Measurements from ENCODE around the gene RAD1. TPM values are rescaled to one million over a fixed set of nuclear protein-coding genes. Genes with fewer than 3 reads are reported as not detected.

Gene RAD1, protein sequence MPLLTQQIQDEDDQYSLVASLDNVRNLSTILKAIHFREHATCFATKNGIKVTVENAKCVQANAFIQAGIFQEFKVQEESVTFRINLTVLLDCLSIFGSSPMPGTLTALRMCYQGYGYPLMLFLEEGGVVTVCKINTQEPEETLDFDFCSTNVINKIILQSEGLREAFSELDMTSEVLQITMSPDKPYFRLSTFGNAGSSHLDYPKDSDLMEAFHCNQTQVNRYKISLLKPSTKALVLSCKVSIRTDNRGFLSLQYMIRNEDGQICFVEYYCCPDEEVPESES
- 18.1 TPM for total RNA-seq
- 10 to 100 TPM; 18.2 to 29.6 (median 20.0) TPM for polyA plus RNA-seq

DNA sequence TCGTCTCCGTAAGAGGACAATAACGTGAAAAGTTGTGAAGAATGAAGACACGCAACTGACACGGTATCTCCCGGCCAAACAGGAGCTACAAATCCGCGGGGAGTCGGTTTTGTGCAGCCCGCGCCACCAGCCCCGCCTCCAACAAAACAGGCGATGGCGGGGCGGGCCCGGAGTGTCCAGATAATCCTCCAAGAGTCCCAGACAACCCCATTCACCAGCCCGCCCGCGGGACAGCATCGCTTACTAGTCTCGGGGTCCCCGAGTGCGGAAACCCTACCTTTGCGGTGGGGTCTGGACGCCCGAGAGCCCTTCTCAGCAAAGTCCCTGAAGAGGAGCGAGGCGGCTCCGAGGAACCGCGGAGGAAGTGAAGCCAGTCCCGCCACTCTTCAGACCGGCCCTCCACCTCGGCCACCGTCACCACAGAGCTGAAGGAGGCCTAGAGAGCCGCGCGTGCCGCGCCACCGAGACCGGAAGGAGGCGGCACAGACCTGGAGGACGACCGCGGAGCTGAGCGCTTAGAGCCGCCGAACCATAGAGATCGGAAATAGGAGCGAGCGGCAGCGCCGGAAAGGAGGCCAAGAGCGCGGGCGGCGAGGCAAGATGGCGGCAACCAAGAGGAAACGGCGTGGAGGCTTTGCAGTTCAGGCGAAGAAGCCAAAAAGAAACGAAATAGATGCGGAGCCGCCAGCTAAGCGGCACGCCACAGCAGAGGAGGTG is at the start of gene RAD1, which contains the start of gene BRIX1:
Gene RAD1 (minus strand): TSS at position 366 of the 717 bp plus-strand sequence. CDS start 612 bp downstream, outside the sequence.
Gene BRIX1 (plus strand): TSS at position 573 of the 717 bp plus-strand sequence. CDS start 28 bp downstream, at position 601.
- DNase-seq (peak; percentile 90 to 99 (median 93)), ATAC-seq (ENCODE audit: low read depth in 2 of 2) (peak; percentile 99)
- H3K4me1 ChIP-seq (ENCODE audit: control insufficient read depth, insufficient read depth, low read length, poor library complexity, severe bottlenecking) = peaks cover 24% of the 10 kb centered on the region
- Mint-ChIP-seq H3K4me1 (peaks cover 6 to 40% (median 19%) of the 10 kb centered on the region in 4 donors), H3K4me3 (peak within 1 kb of the TSS in 1 of 4 donors; percentile 69), H3K36me3 (peaks cover 16% of the 10 kb centered on the region), H3K27ac (peak within 1 kb of the TSS in 1 of 3 donors; percentile 79), H3K27me3 (no peaks in the 10 kb centered on the region), H3K9me3 (no peaks in the 10 kb centered on the region)
- peaks cover 26% of the 10 kb centered on the region for H3K36me3 ChIP-seq (ENCODE audit: control insufficient read depth, insufficient read depth, low read length)
- peak within 1 kb of the TSS; percentile 96 for H3K4me3 ChIP-seq (ENCODE audit: low read depth, low read length)
- no peaks in the 10 kb centered on the region for H3K27me3 ChIP-seq (ENCODE audit: control insufficient read depth, insufficient read depth, low read length)
- no peaks in the 10 kb centered on the region for H3K9me3 ChIP-seq (ENCODE audit: control insufficient read depth in 2 of 2, low read length in 2 of 2)
- H3K27ac ChIP-seq (ENCODE audit: insufficient read depth, low read length, poor library complexity, severe bottlenecking) = peak within 1 kb of the TSS; percentile 89

DNA sequence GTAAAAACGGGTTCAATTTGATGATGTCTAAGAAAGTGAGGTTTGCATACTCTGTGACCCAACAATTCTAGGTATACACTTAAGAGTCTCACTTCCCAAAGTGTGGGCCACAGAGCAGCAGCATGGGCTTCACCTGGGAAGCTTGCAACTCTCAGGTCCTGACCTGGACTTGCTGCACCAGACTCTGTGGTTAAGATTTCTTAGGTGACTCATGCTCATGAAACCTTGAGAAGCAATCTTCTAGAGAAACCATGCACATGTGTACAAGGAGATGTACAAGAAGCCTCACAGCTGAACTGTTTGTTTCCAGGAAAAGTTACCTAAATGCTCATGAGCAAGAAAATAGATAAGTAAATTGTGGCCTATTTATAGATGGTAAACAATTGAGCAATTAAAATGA is 44.0 kb upstream of the RAD1 start:
- H3K27ac Mint-ChIP-seq = peak overlapping the region in 2 of 3 donors; percentile 3 to 24
- ATAC-seq (ENCODE audit: low read depth in 2 of 2) (peak in 1 of 2 donors; percentile 31), DNase-seq (peak in 1 of 3 donors; percentile 23)
- peaks cover 13% of the 10 kb centered on the region for H3K36me3 Mint-ChIP-seq
- H3K4me1 ChIP-seq (ENCODE audit: control insufficient read depth, insufficient read depth, low read length, poor library complexity, severe bottlenecking) = no peaks in the 10 kb centered on the region
- H3K27me3 Mint-ChIP-seq = no peaks in the 10 kb centered on the region
- no peak overlapping the region for H3K4me3 Mint-ChIP-seq
- H3K9me3 Mint-ChIP-seq = no peaks in the 10 kb centered on the region
- peaks cover 0 to 8% (median 4%) of the 10 kb centered on the region in 4 donors for H3K4me1 Mint-ChIP-seq
- no peak overlapping the region for H3K27ac ChIP-seq (ENCODE audit: insufficient read depth, low read length, poor library complexity, severe bottlenecking)
- no peak overlapping the region for H3K4me3 ChIP-seq (ENCODE audit: low read depth, low read length)
- no peaks in the 10 kb centered on the region for H3K27me3 ChIP-seq (ENCODE audit: control insufficient read depth, insufficient read depth, low read length)
- no peaks in the 10 kb centered on the region for H3K9me3 ChIP-seq (ENCODE audit: control insufficient read depth in 2 of 2, low read length in 2 of 2)
- H3K36me3 ChIP-seq (ENCODE audit: control insufficient read depth, insufficient read depth, low read length) = peaks cover 13% of the 10 kb centered on the region

DNA sequence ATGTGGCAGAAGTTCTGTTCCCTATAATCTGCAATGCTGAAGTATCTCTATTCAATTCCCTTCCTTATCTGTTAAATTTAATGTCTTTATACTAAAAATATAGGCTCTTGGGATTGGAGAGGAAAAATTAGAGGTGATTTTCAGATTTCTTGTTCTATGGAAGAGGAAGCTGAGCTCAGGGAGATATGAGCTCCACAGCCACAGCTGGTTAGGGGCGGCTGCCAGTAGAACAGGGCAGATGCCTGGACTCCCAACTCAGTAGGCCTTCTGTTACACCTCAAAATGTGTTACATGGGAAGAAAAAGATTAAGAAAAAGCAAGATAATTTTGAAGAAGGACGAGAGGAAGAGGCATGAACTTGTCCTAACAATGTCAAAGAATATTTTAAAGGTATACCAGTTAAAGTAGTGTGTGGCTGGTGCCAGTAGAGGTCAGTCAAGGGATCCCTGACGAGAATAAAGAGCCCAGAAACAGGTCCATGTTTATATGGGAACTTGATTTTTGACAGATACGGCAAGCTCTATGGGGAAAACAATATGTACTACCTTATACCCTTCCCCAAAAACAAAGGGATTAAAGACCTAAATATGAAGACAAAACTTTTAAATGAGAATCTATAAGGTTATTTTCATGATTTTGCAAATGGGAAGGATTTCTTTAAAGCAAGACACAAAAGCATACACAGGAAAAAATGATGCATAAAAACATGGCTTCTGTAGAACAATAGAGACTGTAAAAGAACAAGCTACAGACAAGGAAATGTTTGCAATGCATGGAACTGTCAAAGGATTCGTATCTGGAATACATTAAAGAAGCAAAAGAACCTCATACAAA is 42.8 kb upstream of the RAD1 start:
- no peak overlapping the region for H3K4me3 ChIP-seq (ENCODE audit: low read depth, low read length)
- Mint-ChIP-seq H3K27me3 (no peaks in the 10 kb centered on the region), H3K27ac (no peak overlapping the region), H3K4me1 (peaks cover 0 to 6% (median 3%) of the 10 kb centered on the region in 4 donors), H3K36me3 (peaks cover 14% of the 10 kb centered on the region), H3K9me3 (no peaks in the 10 kb centered on the region), H3K4me3 (no peak overlapping the region)
- H3K27ac ChIP-seq (ENCODE audit: insufficient read depth, low read length, poor library complexity, severe bottlenecking) = no peak overlapping the region
- ATAC-seq (ENCODE audit: low read depth in 2 of 2) (no peak), DNase-seq (peak in 2 of 3 donors; percentile 6 to 20)
- H3K27me3 ChIP-seq (ENCODE audit: control insufficient read depth, insufficient read depth, low read length) = no peaks in the 10 kb centered on the region
- no peaks in the 10 kb centered on the region for H3K4me1 ChIP-seq (ENCODE audit: control insufficient read depth, insufficient read depth, low read length, poor library complexity, severe bottlenecking)
- peaks cover 19% of the 10 kb centered on the region for H3K36me3 ChIP-seq (ENCODE audit: control insufficient read depth, insufficient read depth, low read length)
- H3K9me3 ChIP-seq (ENCODE audit: control insufficient read depth in 2 of 2, low read length in 2 of 2) = no peaks in the 10 kb centered on the region

DNA sequence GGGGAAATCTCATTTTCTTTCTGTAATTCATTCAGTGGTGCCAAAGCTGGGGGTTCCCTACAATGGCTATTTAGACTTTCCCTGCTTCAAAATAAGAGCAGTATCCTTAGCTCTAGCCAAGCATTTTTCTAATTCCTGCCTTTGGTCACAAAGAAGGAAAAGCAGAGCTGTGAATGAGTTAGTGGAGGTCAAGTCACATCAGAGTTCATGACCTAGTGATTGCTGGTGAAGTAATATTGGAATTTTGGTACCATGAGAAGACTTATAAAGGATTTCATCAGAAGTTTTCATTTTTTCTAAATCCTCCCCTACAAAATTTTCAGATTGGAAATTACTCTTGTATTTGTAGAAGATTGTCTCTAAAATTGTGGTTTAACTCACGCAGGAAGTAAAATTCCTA is 42.0 kb upstream of the RAD1 start:
- no peak for DNase-seq
- peaks cover 23% of the 10 kb centered on the region for H3K36me3 ChIP-seq (ENCODE audit: control insufficient read depth, insufficient read depth, low read length)
- no peak overlapping the region for H3K27ac Mint-ChIP-seq

DNA sequence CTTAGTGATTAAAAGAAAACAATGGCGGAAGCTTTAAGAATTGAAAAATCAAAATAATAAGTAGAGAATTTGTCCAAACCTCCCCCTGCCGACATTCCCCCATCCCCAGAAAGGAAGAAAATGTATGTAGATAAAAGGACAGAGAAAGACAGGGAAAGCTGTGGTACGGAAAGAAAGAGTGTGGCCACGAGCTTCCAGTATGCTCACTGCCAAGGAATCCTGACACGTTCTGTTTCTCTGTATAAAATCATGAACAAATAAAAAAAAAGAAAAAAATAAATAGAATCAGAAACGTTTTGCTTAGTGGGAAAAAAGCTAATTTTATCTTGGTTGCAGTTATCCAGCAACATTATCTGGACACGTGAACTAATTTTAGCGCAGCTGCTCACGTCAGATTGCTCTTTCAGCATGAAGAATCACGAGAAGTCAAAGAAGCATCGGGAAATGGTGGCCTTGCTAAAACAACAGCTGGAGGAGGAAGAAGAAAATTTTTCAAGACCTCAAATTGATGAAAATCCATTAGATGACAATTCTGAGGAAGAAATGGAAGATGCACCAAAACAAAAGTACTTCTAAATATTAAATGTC is 29.2 kb upstream of the RAD1 start:
- ATAC-seq (ENCODE audit: low read depth in 2 of 2) (no peak), DNase-seq (no peak)
- Histone ChIP-seq H3K27me3 (ENCODE audit: control insufficient read depth, insufficient read depth, low read length) (no peaks in the 10 kb centered on the region), H3K4me3 (ENCODE audit: low read depth, low read length) (no peak overlapping the region), H3K27ac (ENCODE audit: insufficient read depth, low read length, poor library complexity, severe bottlenecking) (no peak overlapping the region), H3K36me3 (ENCODE audit: control insufficient read depth, insufficient read depth, low read length) (peaks cover 61% of the 10 kb centered on the region), H3K9me3 (ENCODE audit: control insufficient read depth in 2 of 2, low read length in 2 of 2) (no peaks in the 10 kb centered on the region), H3K4me1 (ENCODE audit: control insufficient read depth, insufficient read depth, low read length, poor library complexity, severe bottlenecking) (no peaks in the 10 kb centered on the region)
- H3K4me3 Mint-ChIP-seq = no peak overlapping the region
- H3K9me3 Mint-ChIP-seq = no peaks in the 10 kb centered on the region
- no peaks in the 10 kb centered on the region for H3K27me3 Mint-ChIP-seq
- H3K27ac Mint-ChIP-seq = no peak overlapping the region
- peaks cover 44% of the 10 kb centered on the region for H3K36me3 Mint-ChIP-seq
- peaks cover 0 to 4% (median 1%) of the 10 kb centered on the region in 4 donors for H3K4me1 Mint-ChIP-seq

More for the DNA sequence above, 42.0 kb upstream of the RAD1 start:
- Histone ChIP-seq H3K4me1 (ENCODE audit: control insufficient read depth, insufficient read depth, low read length, poor library complexity, severe bottlenecking) (no peaks in the 10 kb centered on the region), H3K27ac (ENCODE audit: insufficient read depth, low read length, poor library complexity, severe bottlenecking) (no peak overlapping the region), H3K27me3 (ENCODE audit: control insufficient read depth, insufficient read depth, low read length) (no peaks in the 10 kb centered on the region), H3K9me3 (ENCODE audit: control insufficient read depth in 2 of 2, low read length in 2 of 2) (no peaks in the 10 kb centered on the region), H3K4me3 (ENCODE audit: low read depth, low read length) (no peak overlapping the region)
- ATAC-seq (ENCODE audit: low read depth in 2 of 2) = no peak
- no peak overlapping the region for H3K4me3 Mint-ChIP-seq
- no peaks in the 10 kb centered on the region for H3K9me3 Mint-ChIP-seq
- H3K36me3 Mint-ChIP-seq = peaks cover 20% of the 10 kb centered on the region
- no peaks in the 10 kb centered on the region for H3K27me3 Mint-ChIP-seq
- H3K4me1 Mint-ChIP-seq = peaks cover 0 to 6% (median 3%) of the 10 kb centered on the region in 4 donors

DNA sequence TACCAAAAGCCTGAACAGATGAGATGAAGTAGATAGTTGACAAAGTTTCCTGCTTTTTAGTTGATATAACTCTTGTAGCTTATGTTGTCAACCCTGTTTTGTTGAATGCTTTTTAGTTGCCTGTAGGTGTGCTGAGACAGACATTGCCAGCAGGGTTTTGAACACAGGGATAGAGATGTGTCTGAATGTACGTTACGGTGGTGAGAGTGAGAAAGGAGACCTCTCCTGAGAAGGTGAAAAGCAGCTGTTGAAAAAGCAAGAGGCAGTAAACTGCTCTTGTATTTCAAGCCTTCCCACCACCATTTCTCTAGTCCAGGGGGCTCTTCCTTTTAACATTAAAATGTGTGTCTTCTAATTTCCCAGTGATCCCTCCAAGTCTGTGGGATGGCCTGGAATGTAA is 28.7 kb upstream of the RAD1 start:
- Histone ChIP-seq H3K27ac (ENCODE audit: insufficient read depth, low read length, poor library complexity, severe bottlenecking) (no peak overlapping the region), H3K27me3 (ENCODE audit: control insufficient read depth, insufficient read depth, low read length) (no peaks in the 10 kb centered on the region), H3K4me3 (ENCODE audit: low read depth, low read length) (no peak overlapping the region), H3K9me3 (ENCODE audit: control insufficient read depth in 2 of 2, low read length in 2 of 2) (no peaks in the 10 kb centered on the region), H3K4me1 (ENCODE audit: control insufficient read depth, insufficient read depth, low read length, poor library complexity, severe bottlenecking) (no peaks in the 10 kb centered on the region), H3K36me3 (ENCODE audit: control insufficient read depth, insufficient read depth, low read length) (peaks cover 64% of the 10 kb centered on the region)
- Mint-ChIP-seq H3K27ac (peak overlapping the region in 2 of 3 donors; percentile 27 to 77), H3K4me1 (peaks cover 0 to 3% (median 1%) of the 10 kb centered on the region in 4 donors), H3K36me3 (peaks cover 42% of the 10 kb centered on the region), H3K27me3 (no peaks in the 10 kb centered on the region), H3K4me3 (no peak overlapping the region), H3K9me3 (no peaks in the 10 kb centered on the region)
- DNase-seq (no peak), ATAC-seq (ENCODE audit: low read depth in 2 of 2) (no peak)

DNA sequence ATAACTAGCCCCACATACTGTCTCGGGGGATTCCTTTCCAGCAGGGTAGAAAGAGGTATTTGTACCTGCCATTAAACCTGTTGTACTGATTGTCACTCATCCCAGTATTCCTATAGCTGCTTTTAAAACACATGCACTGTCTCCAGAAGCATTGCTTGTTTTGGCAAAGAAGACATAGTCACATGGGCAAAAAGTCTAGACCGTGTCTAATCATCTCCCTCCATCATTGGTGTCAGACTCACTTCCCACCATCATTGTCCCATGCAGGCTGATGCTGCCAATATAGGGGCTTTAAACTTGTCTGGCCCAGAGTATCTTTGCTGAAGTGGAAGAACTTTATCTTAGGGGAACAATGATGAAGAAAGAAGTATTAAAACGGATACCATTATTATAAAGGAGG is 26.6 kb upstream of the RAD1 start:
- DNase-seq = no peak
- ATAC-seq (ENCODE audit: low read depth in 2 of 2) = no peak
- no peak overlapping the region for H3K4me3 Mint-ChIP-seq
- no peaks in the 10 kb centered on the region for H3K27me3 Mint-ChIP-seq
- H3K36me3 ChIP-seq (ENCODE audit: control insufficient read depth, insufficient read depth, low read length) = peaks cover 80% of the 10 kb centered on the region
- no peak overlapping the region for H3K27ac ChIP-seq (ENCODE audit: insufficient read depth, low read length, poor library complexity, severe bottlenecking)
- no peak overlapping the region for H3K4me3 ChIP-seq (ENCODE audit: low read depth, low read length)
- H3K4me1 Mint-ChIP-seq = peaks cover 0 to 2% (median 0%) of the 10 kb centered on the region in 4 donors
- no peaks in the 10 kb centered on the region for H3K9me3 ChIP-seq (ENCODE audit: control insufficient read depth in 2 of 2, low read length in 2 of 2)
- H3K27me3 ChIP-seq (ENCODE audit: control insufficient read depth, insufficient read depth, low read length) = no peaks in the 10 kb centered on the region
- no peaks in the 10 kb centered on the region for H3K4me1 ChIP-seq (ENCODE audit: control insufficient read depth, insufficient read depth, low read length, poor library complexity, severe bottlenecking)
- H3K36me3 Mint-ChIP-seq = peaks cover 53% of the 10 kb centered on the region
- H3K9me3 Mint-ChIP-seq = no peaks in the 10 kb centered on the region
- no peak overlapping the region for H3K27ac Mint-ChIP-seq
